ENCODE results near the gene ZMYND19. TPM values are rescaled to one million over a fixed set of nuclear protein-coding genes. Genes with fewer than 3 reads are reported as not detected.
A peak's percentile ranks its signal among the peaks of the same experiment; 100 is the strongest.

The ZMYND19 gene
- total and polyA plus RNA-seq, 2 of the 8 experiments (the other 6 are each of a cell fraction or from before 2014, with no cell fraction given): 42.4 to 58.7 TPM

DNA sequence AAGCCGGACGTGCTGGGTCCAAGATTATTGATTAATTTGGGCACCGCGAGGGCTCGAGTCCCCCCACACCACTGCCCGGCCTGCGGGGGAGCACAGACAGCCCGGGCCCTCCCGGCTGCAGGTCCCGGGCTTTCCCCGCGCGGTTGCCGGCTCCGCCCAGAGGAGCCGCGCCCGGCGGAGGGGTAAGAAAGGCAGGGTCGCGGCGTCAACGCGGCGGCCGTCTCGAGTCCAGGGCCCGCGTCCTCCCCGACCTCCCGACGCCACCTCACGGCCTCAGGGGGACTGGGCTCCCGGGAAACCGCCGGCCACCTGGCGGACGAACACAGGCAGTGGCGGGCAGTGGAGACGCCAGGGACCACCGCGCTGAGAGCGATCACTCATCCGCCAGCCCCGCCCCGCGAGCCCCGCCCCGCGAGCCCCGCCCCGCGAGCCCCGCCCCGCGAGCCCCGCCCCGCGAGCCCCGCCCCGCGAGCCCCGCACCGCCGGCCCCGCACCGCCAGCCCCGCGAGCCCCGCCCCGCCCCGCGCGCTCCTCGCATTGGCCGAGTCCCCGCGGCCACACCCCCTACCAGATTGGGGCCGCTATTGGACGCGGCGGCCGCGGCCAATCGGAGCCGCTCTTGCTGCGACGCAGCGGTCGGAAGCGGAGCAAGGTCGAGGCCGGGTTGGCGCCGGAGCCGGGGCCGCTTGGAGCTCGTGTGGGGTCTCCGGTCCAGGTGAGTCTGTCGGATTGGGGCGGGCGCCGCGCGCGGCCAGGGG lies 38.9 kb downstream of the ZMYND19 start, which contains the start of gene MRPL41 (continued):
- no peak for TF ChIP-seq ATF3 (IDR thresholded peaks at IDR 0.05; ENCODE audit: insufficient read depth, low read depth, low read length)
- no peak for TF ChIP-seq MAFK (IDR thresholded peaks at IDR 0.05; ENCODE audit: low read depth, low read length)
- TF ChIP-seq RXRA (IDR thresholded peaks at IDR 0.05; ENCODE audit: insufficient read depth, low read depth, low read length): no peak
- TF ChIP-seq POLR2AphosphoS5 (IDR thresholded peaks at IDR 0.05; ENCODE audit: low read depth, low read length): 0 out of 2 replicates have a peak, but pooled peaks have one; percentile 33
- TF ChIP-seq ASH2L (IDR thresholded peaks at IDR 0.05; ENCODE audit: low read length): no peak
- TF ChIP-seq CHD2 (IDR thresholded peaks at IDR 0.05; ENCODE audit: low read length): 0 out of 2 replicates have a peak, but pooled peaks have one; percentile 49
- no peak for TF ChIP-seq CEBPB (IDR thresholded peaks at IDR 0.05; ENCODE audit: low read depth, low read length)
- TF ChIP-seq RBBP5 (IDR thresholded peaks at IDR 0.05; ENCODE audit: borderline replicate concordance, low read depth, low read length): no peak
- TF ChIP-seq PHF8 (conservative IDR thresholded peaks at IDR 0.05; ENCODE audit: low read depth, low read length): no peak; the same call in 1 of the 2 replicates
- TF ChIP-seq KDM4A (IDR thresholded peaks at IDR 0.05; ENCODE audit: low read depth, low read length, severe bottlenecking): peak; percentile 69
- no peak for TF ChIP-seq RNF2 (IDR thresholded peaks at IDR 0.05; ENCODE audit: borderline replicate concordance, low read depth, low read length, missing control alignments, poor library complexity, severe bottlenecking)
- no peak for TF ChIP-seq NRF1 (IDR thresholded peaks at IDR 0.05; ENCODE audit: low read depth, low read length)
- no peak for TF ChIP-seq ZNF274 (IDR thresholded peaks at IDR 0.05; ENCODE audit: borderline replicate concordance, extremely low read depth, low read length)
- peak; percentile 71 for TF ChIP-seq TAF1 (IDR thresholded peaks at IDR 0.05; ENCODE audit: low read depth, low read length)
- TF ChIP-seq NANOG (IDR thresholded peaks at IDR 0.05; ENCODE audit: insufficient read depth, low read depth, low read length, poor library complexity, severe bottlenecking): no peak
- peak in 2 of 3 experiments; percentile 65 to 98; a peak in 3 of 4 replicates for TF ChIP-seq CTCF (IDR thresholded peaks at IDR 0.05; ENCODE audit: control extremely low read depth in 1 of 3, insufficient read depth in 1 of 3, low read depth in 1 of 3, low read length in 3 of 3)
- TF ChIP-seq SRF (IDR thresholded peaks at IDR 0.05; ENCODE audit: low read depth, low read length): no peak
- TF ChIP-seq USF2 (IDR thresholded peaks at IDR 0.05; ENCODE audit: low read length): no peak
- no peak for TF ChIP-seq CTBP2 (IDR thresholded peaks at IDR 0.05; ENCODE audit: borderline replicate concordance, insufficient read depth, insufficient read length, low read length)

Measured in H1 (cell line).